ENCODE data around the gene FADD. TPM values are rescaled to one million over a fixed set of nuclear protein-coding genes. Genes with fewer than 3 reads are reported as not detected.

Gene FADD
- total and polyA plus RNA-seq, 2 donors from 2014 or later = 27.8 to 31.5 TPM

DNA sequence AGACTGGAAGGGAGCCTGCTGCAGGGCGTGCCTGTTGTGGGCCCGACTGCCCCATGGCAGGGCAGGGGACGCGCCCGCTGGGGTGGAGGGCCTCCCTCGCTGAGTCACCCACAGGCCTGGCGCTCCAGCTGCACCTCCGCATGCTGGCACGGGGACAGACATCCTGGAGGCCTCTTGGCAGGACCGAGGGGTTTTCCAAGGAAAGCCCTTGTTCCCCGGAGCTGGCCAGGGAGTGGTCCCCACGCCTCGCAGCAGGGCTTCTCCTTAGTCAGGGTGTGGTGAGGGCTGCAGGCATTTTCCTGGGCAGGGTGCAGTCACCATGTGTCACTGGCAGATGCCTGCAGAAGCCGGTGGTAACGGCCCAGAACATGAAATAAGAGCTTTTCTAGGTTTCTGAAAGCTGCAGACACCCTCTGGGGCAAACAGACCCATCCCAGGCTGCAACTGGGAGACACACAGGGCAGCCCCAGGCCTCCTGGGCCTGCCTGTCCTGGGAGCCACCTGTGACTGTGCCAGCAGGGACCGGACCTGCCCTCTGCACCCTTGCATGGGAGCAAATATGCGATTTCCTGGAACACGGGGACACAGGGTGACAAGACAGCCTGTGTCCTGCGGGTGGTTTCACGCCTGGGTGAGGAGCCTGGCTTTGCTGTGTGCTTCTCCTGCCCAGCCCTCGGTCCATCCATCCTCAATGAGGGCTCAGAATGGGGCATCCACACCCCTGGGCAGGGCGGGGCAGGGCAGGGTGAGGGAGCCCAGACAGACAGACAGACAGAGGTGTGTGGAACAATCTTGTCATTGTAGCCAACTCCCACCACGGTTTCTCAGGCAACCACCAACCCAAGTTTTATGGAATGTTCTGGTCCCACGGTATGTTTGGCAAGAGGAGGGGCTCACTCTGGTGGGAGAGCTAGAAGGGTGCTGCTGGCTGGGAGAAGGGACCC, 43.2 kb upstream of the FADD start:
- H3K27ac ChIP-seq (ENCODE audit: low read depth in 2 of 2, low read length in 2 of 2) = peak overlapping the region in 1 of 2 donors; percentile 11
- no peaks in the 10 kb centered on the region for H3K9me3 ChIP-seq (ENCODE audit: control insufficient read depth in 2 of 3, insufficient read depth in 1 of 3, low read length in 3 of 3)
- H3K9ac ChIP-seq (ENCODE audit: low read length in 3 of 3) = no peak overlapping the region
- FAIRE-seq (no peak), DNase-seq (peak in 1 of 5 donors; percentile 92)
- no peak overlapping the region for H3K4me3 ChIP-seq (ENCODE audit: low read length in 3 of 3)
- no peaks in the 10 kb centered on the region for H3K36me3 ChIP-seq (ENCODE audit: control insufficient read depth in 2 of 3, insufficient read depth in 3 of 3, low read length in 3 of 3)
- no peaks in the 10 kb centered on the region for H3K27me3 ChIP-seq (ENCODE audit: control insufficient read depth, insufficient read depth, low read length)
- intact Hi-C loops (cut with DNase I) = no loop called here
- no peaks in the 10 kb centered on the region for H3K4me1 ChIP-seq (ENCODE audit: control insufficient read depth in 2 of 3, insufficient read depth in 2 of 3, low read depth in 1 of 3, low read length in 3 of 3)
- no peak for TF ChIP-seq CTCF (IDR thresholded peaks at IDR 0.05; ENCODE audit: borderline replicate concordance, extremely low read depth, insufficient read depth)

- Histone ChIP-seq H3K9ac (ENCODE audit: low read length in 3 of 3) (no peak overlapping the region), H3K4me1 (ENCODE audit: control insufficient read depth in 2 of 3, insufficient read depth in 2 of 3, low read depth in 1 of 3, low read length in 3 of 3) (no peaks in the 10 kb centered on the region), H3K36me3 (ENCODE audit: control insufficient read depth in 2 of 3, insufficient read depth in 3 of 3, low read length in 3 of 3) (no peaks in the 10 kb centered on the region), H3K9me3 (ENCODE audit: control insufficient read depth in 2 of 3, insufficient read depth in 1 of 3, low read length in 3 of 3) (no peaks in the 10 kb centered on the region), H3K27ac (ENCODE audit: low read depth in 2 of 2, low read length in 2 of 2) (no peak overlapping the region), H3K4me3 (ENCODE audit: low read length in 3 of 3) (no peak overlapping the region), H3K27me3 (ENCODE audit: control insufficient read depth, insufficient read depth, low read length) (no peaks in the 10 kb centered on the region)
- intact Hi-C loops (cut with DNase I) = no loop called here
- TF ChIP-seq CTCF (IDR thresholded peaks at IDR 0.05; ENCODE audit: borderline replicate concordance, extremely low read depth, insufficient read depth) = no peak
- DNase-seq (no peak), FAIRE-seq (no peak)
Observed at GRCh38 chr11:70161043-70161625, 42.0 kb upstream of the FADD start.

DNA sequence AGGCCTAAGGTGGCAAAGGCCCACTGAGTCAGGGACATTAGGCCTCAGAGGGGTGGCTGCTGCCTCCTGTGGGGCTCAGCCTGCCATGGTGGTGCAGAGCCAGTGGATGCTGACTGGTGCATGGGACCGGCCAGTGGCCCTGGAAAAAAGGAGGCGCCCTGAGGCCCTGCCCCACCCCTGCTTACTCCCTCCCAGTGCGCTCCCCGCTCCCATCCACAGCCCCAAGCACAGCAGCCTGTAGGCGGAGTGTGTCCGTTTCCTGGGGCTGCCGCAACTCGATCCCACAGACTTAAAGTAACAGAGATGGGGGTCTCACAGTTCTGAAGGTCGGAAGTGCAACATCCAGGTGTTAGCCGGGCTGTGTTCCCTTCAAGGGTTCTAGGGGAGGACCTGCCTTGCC, 38.4 kb upstream of the FADD start:
- no peak for TF ChIP-seq CTCF (IDR thresholded peaks at IDR 0.05; ENCODE audit: borderline replicate concordance, extremely low read depth, insufficient read depth)
- DNase-seq = no peak
- FAIRE-seq = no peak
- intact Hi-C loops (cut with DNase I) = no loop called here
- H3K4me1 ChIP-seq (ENCODE audit: control insufficient read depth in 2 of 3, insufficient read depth in 2 of 3, low read depth in 1 of 3, low read length in 3 of 3) = no peaks in the 10 kb centered on the region
- H3K9ac ChIP-seq (ENCODE audit: low read length in 3 of 3) = no peak overlapping the region
- no peaks in the 10 kb centered on the region for H3K27me3 ChIP-seq (ENCODE audit: control insufficient read depth, insufficient read depth, low read length)
- H3K36me3 ChIP-seq (ENCODE audit: control insufficient read depth in 2 of 3, insufficient read depth in 3 of 3, low read length in 3 of 3) = no peaks in the 10 kb centered on the region
- H3K4me3 ChIP-seq (ENCODE audit: low read length in 3 of 3) = no peak overlapping the region
- H3K9me3 ChIP-seq (ENCODE audit: control insufficient read depth in 2 of 3, insufficient read depth in 1 of 3, low read length in 3 of 3) = no peaks in the 10 kb centered on the region
- H3K27ac ChIP-seq (ENCODE audit: low read depth in 2 of 2, low read length in 2 of 2) = no peak overlapping the region
